Endothelial cell of umbilical vein (primary cell): ENCODE data around the gene PRKG1.

ENCODE experiments used
- CTCF ChIP-seq, 2 donors: IDR thresholded peaks; 1 replicate in 1 of 2; 2 replicates in 1 of 2; pipeline ENCODE4 v1.5.1; 2011; ENCODE audit warnings: low read length in 2 of 2, mild to moderate bottlenecking in 2 of 2, moderate library complexity in 2 of 2, control low read depth in 1 of 2, inconsistent platforms in 1 of 2, low read depth in 1 of 2; ENCODE audit not compliant: insufficient read depth in 1 of 2; ENCODE audit errors: extremely low read depth in 1 of 2
- FOS ChIP-seq: IDR thresholded peaks from 2 replicates; pipeline ENCODE4 v1.6.1; 2011; ENCODE audit warnings: mild to moderate bottlenecking, low read length, moderate library complexity, borderline replicate concordance; ENCODE audit not compliant: insufficient read depth
- POLR2A ChIP-seq: IDR thresholded peaks from 2 replicates; pipeline ENCODE4 v1.6.1; 2012; ENCODE audit warnings: low read depth, mild to moderate bottlenecking, control low read depth, low read length
- TF ChIP-seq, protein P1 (sequence below): IDR thresholded peaks from 2 replicates; pipeline ENCODE4 v1.6.1; 2011; ENCODE audit not compliant: insufficient read depth, insufficient read length

GRCh38 chr10:52208365-52208764, 1134.1 kb downstream of the PRKG1 start:
- no peak for TF ChIP-seq CTCF (IDR thresholded peaks at IDR 0.05; ENCODE audit: extremely low read depth in 1 of 2, insufficient read depth in 1 of 2, low read depth in 1 of 2, low read length in 2 of 2)
- TF ChIP-seq FOS: no peak
- TF ChIP-seq, protein P1, sequence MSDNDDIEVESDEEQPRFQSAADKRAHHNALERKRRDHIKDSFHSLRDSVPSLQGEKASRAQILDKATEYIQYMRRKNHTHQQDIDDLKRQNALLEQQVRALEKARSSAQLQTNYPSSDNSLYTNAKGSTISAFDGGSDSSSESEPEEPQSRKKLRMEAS: no peak
- no peak for TF ChIP-seq POLR2A
